GM12892 (cell line): ENCODE data around the gene DYNLRB2. TPM values are rescaled to one million over a fixed set of nuclear protein-coding genes. Genes with fewer than 3 reads are reported as not detected.
A peak's percentile ranks its signal among the peaks of the same experiment; 100 is the strongest.

ENCODE experiments used
- DNase-seq: peaks from one replicate; pipeline ENCODE4 v3.0.0; 2011; ENCODE audit not compliant: insufficient read length
- FAIRE-seq: peaks from 2 replicates; lab custom pipeline; 2011; peaks lifted over from hg19 to GRCh38; lab: Jason Lieb, UNC
- POLR2A ChIP-seq: IDR thresholded peaks from 2 replicates; pipeline ENCODE4 v1.6.1; 2011; ENCODE audit warnings: low read depth, low read length, control low read depth
- POLR2AphosphoS5 ChIP-seq: IDR thresholded peaks from 2 replicates; pipeline ENCODE4 v1.6.1; 2011; ENCODE audit warnings: low read depth, low read length, control low read depth
- TAF1 ChIP-seq: IDR thresholded peaks from 2 replicates; pipeline ENCODE4 v1.6.1; 2011; ENCODE audit warnings: low read depth, mild to moderate bottlenecking, control low read depth, low read length, borderline replicate concordance
- polyA plus RNA-seq: library from polyadenylated mRNA; unstranded; fragments of >200 nt; gene quantifications from one replicate; pipeline ENCODE4 v1.2.1, GENCODE V29; 2012; ENCODE audit warnings: missing spikeins, inconsistent platforms; ENCODE audit not compliant: missing spikeins

Gene DYNLRB2
- not detected for polyA plus RNA-seq

DNA sequence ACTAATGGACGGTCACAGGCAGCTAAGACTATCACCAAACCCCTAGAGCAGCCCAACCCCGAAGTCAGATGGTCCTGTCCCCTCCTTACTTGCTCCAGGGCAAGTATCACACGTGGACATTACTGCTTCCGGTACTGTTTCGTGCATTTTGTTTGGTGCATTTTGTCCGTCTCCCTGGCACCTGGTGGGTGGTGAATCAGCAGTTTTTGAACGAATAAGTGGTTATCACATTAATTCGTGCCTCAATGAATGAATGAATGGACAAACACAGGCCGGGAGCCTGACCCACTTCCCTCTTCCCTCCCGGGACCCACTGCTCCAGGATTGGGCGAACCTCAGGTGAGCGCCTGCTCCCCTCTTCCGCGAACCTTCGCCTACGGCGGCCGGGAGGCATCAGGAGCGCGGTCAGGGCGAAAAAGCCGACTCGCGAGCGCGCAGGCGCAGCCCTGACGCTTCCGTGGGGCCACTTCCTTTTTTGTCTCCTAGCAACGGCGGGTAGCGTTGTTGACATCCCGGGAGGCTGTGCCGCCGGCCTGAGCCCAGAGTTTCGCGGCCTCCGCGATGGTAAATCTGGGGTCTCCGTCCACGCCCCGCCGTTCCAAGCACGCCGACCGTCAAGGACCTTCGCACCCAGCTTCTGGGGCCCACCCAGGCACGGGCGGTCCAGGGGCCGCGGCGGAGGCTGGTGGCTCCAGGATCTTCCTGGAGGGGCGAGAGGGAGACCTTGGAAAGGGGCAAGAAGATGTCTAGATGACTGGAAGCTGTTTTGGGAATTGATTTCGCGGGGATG lies at the start of gene DYNLRB2:
Gene DYNLRB2 (plus strand): TSS at position 478 of the 790 bp plus-strand sequence. CDS start 84 bp downstream, at position 562.
- DNase-seq (peak; percentile 86), FAIRE-seq (peak; percentile 99)
- 0 out of 2 replicates have a peak, but pooled peaks have one; percentile 57 for TF ChIP-seq TAF1
- peak; percentile 80 for TF ChIP-seq POLR2A
- TF ChIP-seq POLR2AphosphoS5, result peak; percentile 76

GRCh38 chr16:80500116-80500859 lies 40.5 kb upstream of the DYNLRB2 start:
- FAIRE-seq (no peak), DNase-seq (no peak)
- TF ChIP-seq TAF1, result no peak
- TF ChIP-seq POLR2AphosphoS5, result no peak
- TF ChIP-seq POLR2A, result no peak

- TF ChIP-seq POLR2AphosphoS5 (no peak), TAF1 (no peak), POLR2A (no peak)
- no peak for FAIRE-seq
- no peak for DNase-seq
Observed at GRCh38 chr16:80500961-80501525, 39.8 kb upstream of the DYNLRB2 start.

GRCh38 chr16:80503107-80503506 lies 37.7 kb upstream of the DYNLRB2 start:
- FAIRE-seq (no peak), DNase-seq (no peak)
- TF ChIP-seq POLR2AphosphoS5 (no peak), POLR2A (no peak), TAF1 (no peak)

GRCh38 chr16:80507538-80507937 lies 33.3 kb upstream of the DYNLRB2 start:
- DNase-seq (no peak), FAIRE-seq (no peak)
- TF ChIP-seq TAF1 (no peak), POLR2AphosphoS5 (no peak), POLR2A (no peak)

- DNase-seq, result no peak
- FAIRE-seq, result no peak
- no peak for TF ChIP-seq POLR2AphosphoS5
Observed at GRCh38 chr16:80509872-80510271, 30.9 kb upstream of the DYNLRB2 start.

GRCh38 chr16:80511824-80512592 lies 28.8 kb upstream of the DYNLRB2 start:
- DNase-seq, result no peak
- no peak for TF ChIP-seq POLR2A
- no peak for TF ChIP-seq TAF1
- no peak for TF ChIP-seq POLR2AphosphoS5
- no peak for FAIRE-seq

GRCh38 chr16:80512593-80512853 lies 28.3 kb upstream of the DYNLRB2 start:
- TF ChIP-seq POLR2A (no peak), TAF1 (no peak), POLR2AphosphoS5 (no peak)
- DNase-seq (no peak), FAIRE-seq (no peak)

- TF ChIP-seq POLR2AphosphoS5, result no peak
- TF ChIP-seq TAF1, result no peak
- no peak for TF ChIP-seq POLR2A
- FAIRE-seq (no peak), DNase-seq (no peak)
Observed at GRCh38 chr16:80515374-80515773, 25.4 kb upstream of the DYNLRB2 start.

DNA sequence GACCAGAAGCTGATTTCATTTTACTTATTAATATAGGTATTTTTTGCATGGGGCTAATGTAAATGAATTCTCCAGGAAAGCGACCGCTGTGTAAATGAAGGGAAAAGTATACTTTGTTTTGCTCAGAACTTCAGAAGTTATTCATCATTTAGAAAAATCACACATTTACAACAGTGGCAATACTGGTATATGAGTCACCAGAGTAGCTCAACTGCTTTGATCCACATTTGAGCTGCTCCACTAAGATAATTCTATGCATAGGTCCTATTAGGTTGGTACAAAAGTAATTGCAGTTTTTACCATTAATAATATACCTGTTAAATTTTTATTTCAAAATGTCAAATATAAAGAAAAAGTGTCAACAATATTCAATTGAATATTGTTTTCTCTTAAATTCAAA lies 22.9 kb upstream of the DYNLRB2 start:
- TF ChIP-seq POLR2A (no peak), POLR2AphosphoS5 (no peak), TAF1 (no peak)
- DNase-seq (no peak), FAIRE-seq (no peak)

DNA sequence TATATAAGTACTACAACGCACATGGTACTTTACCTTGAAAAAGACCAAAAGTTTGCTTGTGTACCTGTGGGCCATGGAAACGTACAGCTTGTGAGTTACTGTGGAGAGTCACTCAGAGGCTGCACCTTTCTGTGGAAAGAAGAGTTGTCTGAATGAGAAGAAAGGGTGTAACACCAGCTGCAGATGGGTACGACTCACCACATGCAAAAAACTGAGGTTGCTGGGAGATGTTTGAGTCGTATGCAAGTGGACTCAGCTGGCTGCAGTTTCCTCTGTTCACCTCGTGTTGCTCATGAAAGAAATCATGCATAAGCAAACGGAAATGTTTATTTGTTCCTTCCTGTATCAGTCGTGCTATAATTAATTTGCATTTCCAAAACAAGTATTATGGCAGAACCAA lies 22.4 kb upstream of the DYNLRB2 start:
- DNase-seq (no peak), FAIRE-seq (peak; percentile 24)
- TF ChIP-seq POLR2AphosphoS5 (no peak), POLR2A (no peak), TAF1 (no peak)
